Left lung (tissue), 10 donors: ENCODE measurements around the gene CREB5. TPM values are rescaled to one million over a fixed set of nuclear protein-coding genes. Genes with fewer than 3 reads are reported as not detected.

Experiments
- ATAC-seq: fragments of 200-7000 bp; cut with Tn5 transposase; one replicate; pipeline ENCODE4 v1.9.1; 2020; ENCODE audit warnings: moderate library complexity
- DNase-seq, 4 donors: peaks; one replicate each; pipeline ENCODE4 v3.0.0-alpha.2; 2013 to 2020
- H3K27ac ChIP-seq, 2 donors: fragments of 200-600 bp; sonication (generic) in 1 of 2; one replicate each; pipeline versions ENCODE4 v1.5.0 to v1.8.0; 2020 to 2021
- H3K27me3 ChIP-seq, 2 donors: fragments of 200-600 bp; sonication (generic) in 1 of 2; one replicate each; pipeline versions ENCODE4 v1.5.0 to v1.8.0; 2020 to 2021
- H3K36me3 ChIP-seq, 2 donors: fragments of 200-600 bp; sonication (generic) in 1 of 2; one replicate each; pipeline versions ENCODE4 v1.5.0 to v1.8.0; 2020 to 2021
- H3K4me1 ChIP-seq, 2 donors: fragments of 200-600 bp; one replicate each; pipeline ENCODE4 v1.8.0; 2021
- H3K4me3 ChIP-seq, 2 donors: fragments of 200-600 bp; sonication (generic) in 1 of 2; one replicate each; pipeline versions ENCODE4 v1.5.0 to v1.8.0; 2020 to 2021; ENCODE audit warnings: mild to moderate bottlenecking in 1 of 2
- H3K9me3 ChIP-seq, 2 donors: fragments of 200-600 bp; sonication (generic) in 1 of 2; one replicate each; pipeline versions ENCODE4 v1.5.0 to v1.8.0; 2020 to 2021
- CTCF ChIP-seq, 2 donors: fragments of 200-600 bp; sonication (generic) in 1 of 2; IDR thresholded peaks; one replicate each; pipeline versions ENCODE4 v1.5.0 to v1.8.0; 2021; ENCODE audit warnings: antibody characterized with exemption in 2 of 2
- intact Hi-C, 2 donors: fragments of 100-400 bp; cut with DNase I; formaldehyde crosslinking; loops; one replicate each; pipeline versions ENCODE4 v1.11.2 to v1.14.2; 2022
- polyA plus RNA-seq, 6 donors: library from polyadenylated mRNA; unstranded; fragments of 120-200 nt; gene quantifications; one replicate each; pipeline ENCODE4 v1.2.1, GENCODE V29; 2013; ENCODE audit not compliant: insufficient read length in 6 of 6
- total RNA-seq, 2 donors: library from RNA; stranded (reverse); fragmentation: NEBNext Ultra II Directional; extraction: Animal tissue kit (Norgen Biotek cat#: 25700); gene quantifications; one replicate each; pipeline ENCODE4 v1.2.1, GENCODE V29; 2021
- donor health status: DM: no; HTN: yes; CAD: no.
- donor health status: DM: no; HTN: no; CAD: no.

CREB5 gene
- total and polyA plus RNA-seq, 8 donors = 6.6 to 19.9 (median 15.7) TPM

- ATAC-seq (no peak), DNase-seq (no peak)
- intact Hi-C loops = no loop called here
- H3K4me3 ChIP-seq = no peak overlapping the region
- H3K27ac ChIP-seq = no peak overlapping the region
- H3K36me3 ChIP-seq = no peaks in the 10 kb centered on the region
- H3K4me1 ChIP-seq = peaks cover 0 to 4% of the 10 kb centered on the region in 2 donors
- no peaks in the 10 kb centered on the region for H3K9me3 ChIP-seq
- no peak for TF ChIP-seq CTCF (IDR thresholded peaks at IDR 0.05)
- no peaks in the 10 kb centered on the region for H3K27me3 ChIP-seq
These were observed 364.3 kb downstream of the CREB5 start for GRCh38 chr7:28776463-28777157.

GRCh38 chr7:28778786-28779185 lies 366.5 kb downstream of the CREB5 start:
- ATAC-seq = no peak

GRCh38 chr7:28779954-28780353 lies 367.6 kb downstream of the CREB5 start:
- ATAC-seq (no peak), DNase-seq (no peak)
- Histone ChIP-seq H3K4me3 (no peak overlapping the region), H3K36me3 (no peaks in the 10 kb centered on the region), H3K4me1 (peaks cover 0 to 4% of the 10 kb centered on the region in 2 donors), H3K27me3 (no peaks in the 10 kb centered on the region), H3K9me3 (no peaks in the 10 kb centered on the region), H3K27ac (no peak overlapping the region)
- no peak for TF ChIP-seq CTCF (IDR thresholded peaks at IDR 0.05)
- intact Hi-C loops = no loop called here

More at GRCh38 chr7:28778786-28779185, 366.5 kb downstream of the CREB5 start:
- intact Hi-C loops = no loop called here
- no peak for DNase-seq
- Histone ChIP-seq H3K27ac (no peak overlapping the region), H3K27me3 (no peaks in the 10 kb centered on the region), H3K36me3 (no peaks in the 10 kb centered on the region), H3K4me1 (peaks cover 0 to 4% of the 10 kb centered on the region in 2 donors), H3K9me3 (no peaks in the 10 kb centered on the region), H3K4me3 (no peak overlapping the region)
- no peak for TF ChIP-seq CTCF (IDR thresholded peaks at IDR 0.05)

GRCh38 chr7:28782362-28782761 lies 370.0 kb downstream of the CREB5 start:
- no peak for DNase-seq
- TF ChIP-seq CTCF (IDR thresholded peaks at IDR 0.05) = no peak
- no peak for ATAC-seq
- intact Hi-C loops = no loop called here
- H3K4me1 ChIP-seq = peaks cover 0 to 4% of the 10 kb centered on the region in 2 donors
- H3K9me3 ChIP-seq = no peaks in the 10 kb centered on the region
- H3K27me3 ChIP-seq = no peaks in the 10 kb centered on the region
- H3K27ac ChIP-seq = no peak overlapping the region
- no peak overlapping the region for H3K4me3 ChIP-seq
- H3K36me3 ChIP-seq = no peaks in the 10 kb centered on the region

GRCh38 chr7:28784171-28784902 lies 372.0 kb downstream of the CREB5 start:
- Histone ChIP-seq H3K9me3 (no peaks in the 10 kb centered on the region), H3K27ac (no peak overlapping the region), H3K4me1 (peaks cover 0 to 4% of the 10 kb centered on the region in 2 donors), H3K4me3 (no peak overlapping the region), H3K27me3 (no peaks in the 10 kb centered on the region), H3K36me3 (no peaks in the 10 kb centered on the region)
- TF ChIP-seq CTCF (IDR thresholded peaks at IDR 0.05) = no peak
- peak in 2 of 4 donors; percentile 57 to 73 for DNase-seq
- ATAC-seq = peak; percentile 51
- intact Hi-C loops = no loop called here
